Transverse colon (tissue), 4 donors: Measurements from ENCODE around the gene REEP2. TPM values are rescaled to one million over a fixed set of nuclear protein-coding genes. Genes with fewer than 3 reads are reported as not detected.

Experiments
- DNase-seq: peaks from one replicate; pipeline ENCODE4 v3.0.0-alpha.2; 2019
- H3K27ac ChIP-seq, 4 donors: fragments of 200-600 bp; sonication (generic); 2 replicates each; pipeline ENCODE4 v1.5.1; 2016 to 2018; ENCODE audit warnings: inconsistent platforms in 4 of 4
- H3K27me3 ChIP-seq: fragments of 200-600 bp; sonication (generic); 2 replicates; pipeline ENCODE4 v1.5.1; 2017; ENCODE audit warnings: inconsistent platforms
- H3K36me3 ChIP-seq, 4 donors: fragments of 200-600 bp; sonication (generic); 2 replicates each; pipeline ENCODE4 v1.5.1; 2017 to 2019; ENCODE audit warnings: inconsistent platforms in 4 of 4
- H3K4me1 ChIP-seq, 4 donors: fragments of 200-600 bp; sonication (generic); 2 replicates each; pipeline ENCODE4 v1.5.1; 2017 to 2020; ENCODE audit warnings: inconsistent platforms in 4 of 4
- H3K4me3 ChIP-seq, 4 donors: fragments of 200-600 bp; sonication (generic); 1 replicate in 1 of 4; 2 replicates in 3 of 4; pipeline versions ENCODE4 v1.5.1 to v1.6.1; 2017 to 2019; ENCODE audit warnings: inconsistent platforms in 4 of 4
- H3K9me3 ChIP-seq, 2 donors: fragments of 200-600 bp; sonication (generic); 2 replicates each; pipeline ENCODE4 v1.5.1; 2017 to 2019; ENCODE audit warnings: inconsistent platforms in 2 of 2
- CTCF ChIP-seq, 5 experiments: fragments of 200-600 bp in 3 of 5; fragments of 450-650 bp in 2 of 5; sonication (generic) in 3 of 5; IDR thresholded peaks; 1 replicate in 2 of 5; 2 replicates in 3 of 5; pipeline ENCODE4 v1.5.1; 2016 to 2017; ENCODE audit warnings: antibody characterized with exemption in 5 of 5, inconsistent platforms in 3 of 5, mild to moderate bottlenecking in 2 of 5, moderate library complexity in 1 of 5
- EP300 ChIP-seq: sonication (generic); formaldehyde crosslinking; IDR thresholded peaks from one replicate; pipeline ENCODE4 v1.6.1; 2017; ENCODE audit warnings: antibody characterized with exemption, low read depth
- POLR2A ChIP-seq: fragments of 450-650 bp; IDR thresholded peaks from one replicate; pipeline ENCODE4 v1.6.1; 2016; ENCODE audit warnings: antibody characterized with exemption, mild to moderate bottlenecking, moderate library complexity
- POLR2AphosphoS5 ChIP-seq, 3 donors: sonication (generic); formaldehyde crosslinking; IDR thresholded peaks; one replicate each; pipeline ENCODE4 v1.6.1; 2016; ENCODE audit warnings: antibody characterized with exemption in 3 of 3
- WGBS, 2 donors: methylation state at CpG; one replicate each; pipeline ENCODE4 v1.1.5; 2018; ENCODE audit warnings: low coverage in 1 of 2; 5-methylcytosine and 5-hydroxymethylcytosine counted together
- in situ Hi-C, 4 donors: fragments of 200-750 bp; cut with MboI; loops; one replicate each; pipeline versions ENCODE4 v1.15.0 to v1.15.1; 2017; ENCODE audit warnings: low sequenced_read_pairs in 3 of 4, low pct_ligation_motif_present in 1 of 4, low pct_unique_long_range_greater_than_20kb in 1 of 4
- intact Hi-C: fragments of 100-400 bp; cut with DNase I; formaldehyde crosslinking; loops from one replicate; pipeline ENCODE4 v1.15.1; 2023; ENCODE audit warnings: low total_unique reads
- total RNA-seq, 4 donors: library from RNA; depleted of rRNA; stranded (reverse); fragments of >200 nt; gene quantifications; one replicate each; pipeline ENCODE4 v1.1.0, GENCODE V29; 2016

The REEP2 gene
- total RNA-seq, 4 donors from 2014 or later = 2.9 to 6.4 (median 4.8) TPM

GRCh38 chr5:138461343-138462125, 22.7 kb downstream of the REEP2 start:
- peak overlapping the region in 2 of 4 donors; percentile 5 to 10 for H3K27ac ChIP-seq

GRCh38 chr5:138463419-138464007, 24.7 kb downstream of the REEP2 start:
- in situ Hi-C loops = no loop called here
- intact Hi-C loops = loop anchor here (5.0 kb wide), 1 partner anchor 79 kb away; the partner anchor contains the start of gene ETF1

More at GRCh38 chr5:138461343-138462125, 22.7 kb downstream of the REEP2 start:
- WGBS, 2 donors = 61 to 81% methylated on average over 6 to 11 of the region's 11 CpGs
- in situ Hi-C loops (no loop called here), intact Hi-C loops (loop anchor here (5.0 kb wide), 1 partner anchor 81 kb away; the partner anchor contains the start of gene ETF1)
- Histone ChIP-seq H3K4me3 (no peak overlapping the region), H3K4me1 (peaks cover 8 to 31% (median 16%) of the 10 kb centered on the region in 4 donors), H3K27me3 (no peaks in the 10 kb centered on the region), H3K36me3 (no peaks in the 10 kb centered on the region), H3K9me3 (no peaks in the 10 kb centered on the region)
- TF ChIP-seq CTCF (IDR thresholded peaks at IDR 0.05) = no peak
- TF ChIP-seq POLR2AphosphoS5 (IDR thresholded peaks at IDR 0.05) = no peak
- TF ChIP-seq EP300 = no peak
- no peak for TF ChIP-seq POLR2A
- DNase-seq = no peak

GRCh38 chr5:138464008-138464387, 25.1 kb downstream of the REEP2 start:
- in situ Hi-C loops = no loop called here
- H3K4me1 ChIP-seq = peaks cover 12 to 35% (median 21%) of the 10 kb centered on the region in 4 donors
- no peaks in the 10 kb centered on the region for H3K9me3 ChIP-seq
- 0% methylated on average over 29 of the region's 34 CpGs; no CpG with 5 or more reads in 1 of the 2 donors for WGBS, 2 donors
- H3K27ac ChIP-seq = peak overlapping the region; percentile 95 to 99 (median 98)
- no peaks in the 10 kb centered on the region for H3K27me3 ChIP-seq
- intact Hi-C loops = loop anchor here (5.0 kb wide), 1 partner anchor 78 kb away; the partner anchor contains the start of gene ETF1
- TF ChIP-seq EP300 = no peak
- peak; percentile 91 to 99 (median 95) for TF ChIP-seq CTCF (IDR thresholded peaks at IDR 0.05)
- TF ChIP-seq POLR2A = peak; percentile 83
- peak; percentile 86 to 96 (median 95) for TF ChIP-seq POLR2AphosphoS5 (IDR thresholded peaks at IDR 0.05)
- H3K4me3 ChIP-seq = peak overlapping the region; percentile 65 to 87 (median 80)
- no peaks in the 10 kb centered on the region for H3K36me3 ChIP-seq
- peak; percentile 97 for DNase-seq

More at GRCh38 chr5:138463419-138464007, 24.7 kb downstream of the REEP2 start:
- H3K9me3 ChIP-seq = no peaks in the 10 kb centered on the region
- peak overlapping the region; percentile 95 to 99 (median 98) for H3K27ac ChIP-seq
- H3K4me3 ChIP-seq = peak overlapping the region; percentile 21 to 87 (median 80)
- no peaks in the 10 kb centered on the region for H3K27me3 ChIP-seq
- H3K36me3 ChIP-seq = no peaks in the 10 kb centered on the region
- WGBS, 2 donors = 14% methylated on average over 21 of the region's 21 CpGs; no CpG with 5 or more reads in 1 of the 2 donors
- no peak for TF ChIP-seq POLR2A
- no peak for TF ChIP-seq EP300
- DNase-seq = peak; percentile 41
- H3K4me1 ChIP-seq = peaks cover 12 to 40% (median 23%) of the 10 kb centered on the region in 4 donors

GRCh38 chr5:138464388-138465260, 25.8 kb downstream of the REEP2 start:
- WGBS, 2 donors = 0% methylated on average over 52 of the region's 64 CpGs; no CpG with 5 or more reads in 1 of the 2 donors
- in situ Hi-C loops (no loop called here), intact Hi-C loops (loop anchor here (5.0 kb wide), 1 partner anchor 78 kb away; the partner anchor contains the start of gene ETF1)

More at GRCh38 chr5:138464388-138465260, 25.8 kb downstream of the REEP2 start:
- H3K36me3 ChIP-seq = no peaks in the 10 kb centered on the region
- H3K4me1 ChIP-seq = peaks cover 12 to 29% (median 20%) of the 10 kb centered on the region in 4 donors
- DNase-seq = peak; percentile 98
- H3K27ac ChIP-seq = peak overlapping the region; percentile 95 to 99 (median 98)
- H3K27me3 ChIP-seq = no peaks in the 10 kb centered on the region
- peak overlapping the region; percentile 75 to 91 (median 86) for H3K4me3 ChIP-seq
- no peaks in the 10 kb centered on the region for H3K9me3 ChIP-seq
- peak; percentile 59 to 87 (median 87) for TF ChIP-seq POLR2AphosphoS5 (IDR thresholded peaks at IDR 0.05)
- TF ChIP-seq CTCF (IDR thresholded peaks at IDR 0.05) = peak in 4 of 5 experiments; percentile 31 to 77 (median 53)
- peak; percentile 91 for TF ChIP-seq POLR2A
- no peak for TF ChIP-seq EP300
